Nephron (organoid): ENCODE measurements around the gene CALM1.

Experiments
- H3K27ac Mint-ChIP-seq, 3 experiments: 2 replicates each; pipeline ENCODE4 v1.8.0; 2020; ENCODE audit warnings: mixed read lengths in 3 of 3, mild to moderate bottlenecking in 2 of 3, moderate library complexity in 1 of 3
- H3K27me3 Mint-ChIP-seq: 2 replicates; pipeline ENCODE4 v1.8.0; 2021; ENCODE audit warnings: low read depth, mild to moderate bottlenecking, moderate library complexity, mixed read lengths
- H3K36me3 Mint-ChIP-seq: 2 replicates; pipeline ENCODE4 v1.8.0; 2020; ENCODE audit warnings: low read depth, mixed read lengths
- H3K4me1 Mint-ChIP-seq: 2 replicates; pipeline ENCODE4 v1.8.0; 2020; ENCODE audit warnings: mixed read lengths
- H3K4me3 Mint-ChIP-seq, 3 experiments: 2 replicates each; pipeline ENCODE4 v1.8.0; 2020; ENCODE audit warnings: mild to moderate bottlenecking in 3 of 3, mixed read lengths in 3 of 3, moderate library complexity in 2 of 3
- H3K9me3 Mint-ChIP-seq: 2 replicates; pipeline ENCODE4 v1.8.0; 2020; ENCODE audit warnings: mixed read lengths
- CTCF ChIP-seq, 3 experiments: fragments of 200-600 bp; sonication (generic); IDR thresholded peaks; one replicate each; pipeline ENCODE4 v1.5.0; 2021; ENCODE audit warnings: antibody characterized with exemption in 3 of 3; ENCODE audit not compliant: unreplicated experiment in 3 of 3

Gene CALM1

GRCh38 chr14:90444077-90444696 is 47.4 kb downstream of the CALM1 start:
- Mint-ChIP-seq H3K4me1 (no peaks in the 10 kb centered on the region), H3K27me3 (peaks cover 19% of the 10 kb centered on the region)

DNA sequence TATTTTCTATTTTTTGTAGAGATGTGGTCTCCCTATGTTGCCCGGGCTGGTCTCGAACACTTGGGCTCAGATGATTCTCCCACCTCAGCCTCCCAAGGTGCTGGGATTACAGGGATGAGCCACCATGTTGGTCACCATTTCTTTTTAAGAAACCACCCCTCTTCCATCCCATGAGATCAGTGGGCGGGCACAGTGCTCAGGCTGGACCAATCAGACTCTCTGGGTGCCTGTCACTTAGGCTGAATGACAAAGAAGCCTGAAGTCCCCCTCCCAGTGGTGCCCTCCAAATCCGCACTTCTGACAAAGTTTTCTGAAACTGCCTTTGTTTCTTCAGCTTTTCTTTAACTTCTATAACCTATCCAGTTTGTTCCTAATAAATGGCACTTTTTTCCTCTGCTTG is 48.2 kb downstream of the CALM1 start:
- Mint-ChIP-seq H3K4me3 (no peak overlapping the region), H3K27ac (peak overlapping the region in 1 of 3 experiments; percentile 5), H3K4me1 (no peaks in the 10 kb centered on the region), H3K27me3 (peaks cover 22% of the 10 kb centered on the region), H3K36me3 (no peaks in the 10 kb centered on the region), H3K9me3 (peaks cover 19% of the 10 kb centered on the region)
- TF ChIP-seq CTCF (IDR thresholded peaks at IDR 0.05; ENCODE audit: unreplicated experiment in 3 of 3), result no peak

More at GRCh38 chr14:90444077-90444696, 47.4 kb downstream of the CALM1 start:
- Mint-ChIP-seq H3K4me3 (no peak overlapping the region), H3K9me3 (peaks cover 19% of the 10 kb centered on the region), H3K36me3 (no peaks in the 10 kb centered on the region), H3K27ac (peak overlapping the region in 1 of 3 experiments; percentile 5)
- no peak for TF ChIP-seq CTCF (IDR thresholded peaks at IDR 0.05; ENCODE audit: unreplicated experiment in 3 of 3)

DNA sequence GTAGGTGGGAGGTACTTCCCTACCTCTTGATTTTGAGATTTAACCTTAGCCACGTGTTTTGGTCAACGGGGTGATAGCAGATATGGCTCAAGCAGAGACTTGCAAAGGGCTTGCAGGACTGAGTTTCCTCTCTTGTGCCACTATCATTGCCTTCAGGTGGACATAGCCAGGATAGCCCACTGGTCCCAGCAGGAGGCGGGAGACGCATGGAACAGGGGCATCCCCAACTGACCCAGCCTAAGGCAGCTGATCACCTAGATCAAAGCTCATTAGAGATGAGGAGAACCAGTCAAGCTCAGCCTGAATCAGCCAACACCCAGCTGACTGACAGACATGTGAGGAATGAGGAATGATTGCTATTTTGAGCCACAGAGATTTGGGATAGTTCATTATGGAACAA is 49.6 kb downstream of the CALM1 start:
- H3K36me3 Mint-ChIP-seq, result no peaks in the 10 kb centered on the region
- no peak overlapping the region for H3K4me3 Mint-ChIP-seq
- H3K27ac Mint-ChIP-seq, result no peak overlapping the region
- TF ChIP-seq CTCF (IDR thresholded peaks at IDR 0.05; ENCODE audit: unreplicated experiment in 3 of 3), result no peak
- H3K9me3 Mint-ChIP-seq, result peaks cover 19% of the 10 kb centered on the region
- no peaks in the 10 kb centered on the region for H3K4me1 Mint-ChIP-seq
- peaks cover 27% of the 10 kb centered on the region for H3K27me3 Mint-ChIP-seq

DNA sequence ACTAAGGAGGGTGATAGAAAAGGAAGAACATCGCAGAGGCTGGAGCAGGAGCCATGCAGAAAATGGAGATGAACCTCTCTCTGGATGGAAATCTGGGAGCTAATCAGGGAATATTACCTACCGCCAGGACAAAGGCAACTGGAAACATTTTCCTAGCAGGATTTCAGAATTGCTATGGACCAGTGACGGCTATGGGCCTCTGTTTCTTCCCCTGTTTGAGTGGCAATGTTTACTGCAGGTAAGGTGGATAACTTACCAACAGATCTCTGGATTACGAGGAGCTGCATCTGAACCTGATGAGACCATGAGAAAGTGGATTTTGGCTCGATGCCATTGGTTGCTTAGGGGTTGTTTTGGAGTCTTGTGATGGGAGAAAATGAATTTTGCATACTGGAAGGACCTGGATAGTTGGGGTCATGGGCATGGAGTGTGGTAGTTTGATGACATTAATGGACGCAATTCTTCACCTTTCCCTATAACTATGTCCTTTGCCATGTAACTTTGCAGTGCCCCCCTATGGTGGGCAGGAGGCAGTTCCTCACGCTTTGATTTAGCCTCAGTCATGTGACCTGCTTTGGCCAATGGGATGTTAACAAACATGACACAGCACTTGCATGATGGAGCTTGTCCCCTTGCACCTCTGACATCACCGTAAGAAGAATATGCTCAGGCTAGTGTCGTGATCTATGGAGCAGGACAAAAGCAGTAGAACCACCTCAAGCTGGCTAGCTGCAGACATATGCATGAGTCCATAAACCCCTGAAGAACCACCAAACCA is 51.1 kb downstream of the CALM1 start:
- Mint-ChIP-seq H3K27ac (no peak overlapping the region), H3K36me3 (no peaks in the 10 kb centered on the region), H3K4me3 (no peak overlapping the region), H3K27me3 (peaks cover 34% of the 10 kb centered on the region), H3K4me1 (peaks cover 4% of the 10 kb centered on the region), H3K9me3 (peaks cover 19% of the 10 kb centered on the region)
- TF ChIP-seq CTCF (IDR thresholded peaks at IDR 0.05; ENCODE audit: unreplicated experiment in 3 of 3), result no peak

- no peak for TF ChIP-seq CTCF (IDR thresholded peaks at IDR 0.05; ENCODE audit: unreplicated experiment in 3 of 3)
- Mint-ChIP-seq H3K4me3 (no peak overlapping the region), H3K27ac (no peak overlapping the region), H3K4me1 (peaks cover 19% of the 10 kb centered on the region), H3K27me3 (peaks cover 28% of the 10 kb centered on the region), H3K9me3 (peaks cover 19% of the 10 kb centered on the region), H3K36me3 (no peaks in the 10 kb centered on the region)
Measured at GRCh38 chr14:90449411-90449810, 52.6 kb downstream of the CALM1 start.
